Measurements from ENCODE around the gene DTD1. TPM values are rescaled to one million over a fixed set of nuclear protein-coding genes. Genes with fewer than 3 reads are reported as not detected.

The DTD1 gene
- total RNA-seq, 4 donors from 2014 or later = 20.6 to 35.7 (median 26.7) TPM

- ATAC-seq (ENCODE audit: low FRiP score) = no peak
- no peak for DNase-seq (ENCODE audit: low spot score)
- no peak for TF ChIP-seq CTCF (IDR thresholded peaks at IDR 0.05)
Measured at GRCh38 chr20:18671203-18671710, 83.4 kb downstream of the DTD1 start.

DNA sequence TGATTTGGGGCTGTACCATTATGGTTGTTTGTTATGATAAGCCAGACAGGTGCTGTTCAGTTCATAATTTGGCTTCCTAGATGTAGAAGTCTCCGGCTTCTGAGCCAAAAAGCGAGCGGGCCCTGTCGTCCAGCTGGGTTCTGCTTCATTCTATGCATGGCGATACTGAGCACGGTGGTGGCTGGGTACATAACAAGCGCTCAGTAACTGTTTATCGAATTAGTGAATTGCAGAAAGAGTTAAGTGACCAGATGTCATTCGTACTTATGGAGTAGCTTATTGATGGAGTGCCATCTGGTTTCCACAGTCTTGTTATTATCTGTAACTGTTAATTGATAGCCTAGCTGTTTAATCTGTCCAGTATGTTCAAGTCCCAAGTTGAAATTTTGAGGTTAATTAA, 85.0 kb downstream of the DTD1 start:
- no peak for DNase-seq (ENCODE audit: low spot score)
- no peak for ATAC-seq (ENCODE audit: low FRiP score)
- TF ChIP-seq CTCF (IDR thresholded peaks at IDR 0.05) = no peak

GRCh38 chr20:18676396-18676795, 88.5 kb downstream of the DTD1 start:
- no peak for TF ChIP-seq CTCF (IDR thresholded peaks at IDR 0.05)
- DNase-seq (ENCODE audit: low spot score) (no peak), ATAC-seq (ENCODE audit: low FRiP score) (no peak)

GRCh38 chr20:18677126-18677525, 89.3 kb downstream of the DTD1 start:
- no peak for TF ChIP-seq CTCF (IDR thresholded peaks at IDR 0.05)
- ATAC-seq (ENCODE audit: low FRiP score) (no peak), DNase-seq (ENCODE audit: low spot score) (no peak)

- DNase-seq (ENCODE audit: low spot score) (no peak), ATAC-seq (ENCODE audit: low FRiP score) (no peak)
- TF ChIP-seq CTCF (IDR thresholded peaks at IDR 0.05) = no peak
Measured at GRCh38 chr20:18678549-18679419, 90.9 kb downstream of the DTD1 start.

- ATAC-seq (ENCODE audit: low FRiP score) = no peak
- TF ChIP-seq CTCF (IDR thresholded peaks at IDR 0.05) = no peak
- DNase-seq (ENCODE audit: low spot score) = no peak
Measured at GRCh38 chr20:18683839-18684238, 96.0 kb downstream of the DTD1 start.

GRCh38 chr20:18684775-18685174, 96.9 kb downstream of the DTD1 start:
- TF ChIP-seq CTCF (IDR thresholded peaks at IDR 0.05) = no peak
- no peak for DNase-seq (ENCODE audit: low spot score)
- ATAC-seq (ENCODE audit: low FRiP score) = no peak

Measured in omental fat pad (tissue), 4 donors.